Muscle layer of duodenum (tissue), 2 donors: ENCODE data around the gene HACL1.
"Not testable (repeated sequence)": the region's sequence is repeated elsewhere in the genome, so short reads cannot be mapped to it uniquely, and the experiment has no call there.

Source experiments
- H3K27ac ChIP-seq: one replicate; pipeline ENCODE4 v1.7.0; 2013; ENCODE audit warnings: mild to moderate bottlenecking, low read length
- H3K27me3 ChIP-seq: one replicate; pipeline ENCODE4 v1.7.0; 2013; ENCODE audit warnings: low read depth, mild to moderate bottlenecking, control low read depth, low read length
- H3K36me3 ChIP-seq, 2 donors: one replicate each; pipeline ENCODE4 v1.7.0; 2013; ENCODE audit warnings: low read length in 2 of 2, control low read depth in 1 of 2, mild to moderate bottlenecking in 1 of 2; ENCODE audit not compliant: insufficient read depth in 2 of 2, control insufficient read depth in 1 of 2
- H3K4me1 ChIP-seq, 2 donors: one replicate each; pipeline ENCODE4 v1.7.0; 2013; ENCODE audit warnings: low read length in 2 of 2, mild to moderate bottlenecking in 2 of 2, control low read depth in 1 of 2, moderate library complexity in 1 of 2; ENCODE audit not compliant: insufficient read depth in 2 of 2, control insufficient read depth in 1 of 2
- H3K4me3 ChIP-seq, 2 donors: one replicate each; pipeline ENCODE4 v1.7.0; 2013; ENCODE audit warnings: low read length in 2 of 2, low read depth in 1 of 2, mild to moderate bottlenecking in 1 of 2
- H3K9me3 ChIP-seq, 2 donors: one replicate each; pipeline ENCODE4 v1.7.0; 2013; ENCODE audit warnings: low read length in 2 of 2, control low read depth in 1 of 2, mild to moderate bottlenecking in 1 of 2; ENCODE audit not compliant: control insufficient read depth in 1 of 2
- donor health status: healthy.

HACL1 gene

GRCh38 chr3:15538345-15538744, 63.0 kb downstream of the HACL1 start:
- Histone ChIP-seq H3K27ac (no peak overlapping the region), H3K27me3 (no peaks in the 10 kb centered on the region), H3K36me3 (peaks cover 0 to 3% of the 10 kb centered on the region in 2 donors), H3K9me3 (no peaks in the 10 kb centered on the region), H3K4me1 (no peaks in the 10 kb centered on the region), H3K4me3 (no peak overlapping the region)

- H3K36me3 ChIP-seq: peaks cover 0 to 3% of the 10 kb centered on the region in 2 donors
- no peaks in the 10 kb centered on the region for H3K9me3 ChIP-seq
- H3K4me1 ChIP-seq: no peaks in the 10 kb centered on the region
- no peak overlapping the region for H3K27ac ChIP-seq
- H3K4me3 ChIP-seq: no peak overlapping the region
- no peaks in the 10 kb centered on the region for H3K27me3 ChIP-seq
These were observed 64.5 kb downstream of the HACL1 start for GRCh38 chr3:15536856-15537255.

- no peak overlapping the region for H3K4me3 ChIP-seq
- H3K27ac ChIP-seq: no peak overlapping the region
- H3K36me3 ChIP-seq: peaks cover 0 to 3% of the 10 kb centered on the region in 2 donors
- H3K9me3 ChIP-seq: no peaks in the 10 kb centered on the region
- H3K27me3 ChIP-seq: no peaks in the 10 kb centered on the region
- no peaks in the 10 kb centered on the region for H3K4me1 ChIP-seq
These were observed 65.6 kb downstream of the HACL1 start for GRCh38 chr3:15535732-15536131.

GRCh38 chr3:15532614-15533013, 68.8 kb downstream of the HACL1 start:
- H3K36me3 ChIP-seq, H3K4me3 ChIP-seq, H3K4me1 ChIP-seq, H3K27me3 ChIP-seq, H3K27ac ChIP-seq, H3K9me3 ChIP-seq: not testable (repeated sequence)

GRCh38 chr3:15531346-15531745, 70.0 kb downstream of the HACL1 start:
- Histone ChIP-seq H3K4me3 (no peak overlapping the region), H3K4me1 (no peaks in the 10 kb centered on the region), H3K27ac (no peak overlapping the region), H3K9me3 (no peaks in the 10 kb centered on the region), H3K36me3 (peaks cover 0 to 3% of the 10 kb centered on the region in 2 donors), H3K27me3 (no peaks in the 10 kb centered on the region)

- no peak overlapping the region for H3K27ac ChIP-seq
- no peaks in the 10 kb centered on the region for H3K27me3 ChIP-seq
- no peaks in the 10 kb centered on the region for H3K9me3 ChIP-seq
- H3K36me3 ChIP-seq: no peaks in the 10 kb centered on the region
- H3K4me3 ChIP-seq: no peak overlapping the region
- H3K4me1 ChIP-seq: no peaks in the 10 kb centered on the region
These were observed 72.4 kb downstream of the HACL1 start for GRCh38 chr3:15528854-15529537.

- Histone ChIP-seq H3K9me3 (no peaks in the 10 kb centered on the region), H3K4me3 (no peak overlapping the region)
These were observed 74.3 kb downstream of the HACL1 start for GRCh38 chr3:15527031-15527459.

GRCh38 chr3:15525790-15526189, 75.6 kb downstream of the HACL1 start:
- no peaks in the 10 kb centered on the region for H3K27me3 ChIP-seq
- H3K4me1 ChIP-seq: peaks cover 0 to 8% of the 10 kb centered on the region in 2 donors
- no peaks in the 10 kb centered on the region for H3K36me3 ChIP-seq
- H3K27ac ChIP-seq: no peak overlapping the region
- H3K4me3 ChIP-seq: no peak overlapping the region
- H3K9me3 ChIP-seq: no peaks in the 10 kb centered on the region

More at GRCh38 chr3:15527031-15527459, 74.3 kb downstream of the HACL1 start:
- no peak overlapping the region for H3K27ac ChIP-seq
- H3K36me3 ChIP-seq: no peaks in the 10 kb centered on the region
- H3K4me1 ChIP-seq: no peaks in the 10 kb centered on the region
- no peaks in the 10 kb centered on the region for H3K27me3 ChIP-seq

- Histone ChIP-seq H3K27ac (no peak overlapping the region), H3K4me3 (no peak overlapping the region), H3K27me3 (no peaks in the 10 kb centered on the region)
These were observed 77.5 kb downstream of the HACL1 start for GRCh38 chr3:15523660-15524417.

GRCh38 chr3:15522016-15522415, 79.4 kb downstream of the HACL1 start:
- no peak overlapping the region for H3K27ac ChIP-seq
- H3K36me3 ChIP-seq: no peaks in the 10 kb centered on the region
- H3K4me3 ChIP-seq: no peak overlapping the region
- H3K9me3 ChIP-seq: no peaks in the 10 kb centered on the region
- no peaks in the 10 kb centered on the region for H3K27me3 ChIP-seq
- H3K4me1 ChIP-seq: peaks cover 0 to 16% of the 10 kb centered on the region in 2 donors

More at GRCh38 chr3:15523660-15524417, 77.5 kb downstream of the HACL1 start:
- H3K9me3 ChIP-seq: no peaks in the 10 kb centered on the region
- peaks cover 0 to 16% of the 10 kb centered on the region in 2 donors for H3K4me1 ChIP-seq
- H3K36me3 ChIP-seq: no peaks in the 10 kb centered on the region

- no peak within 1 kb of the TSS for H3K27ac ChIP-seq
- H3K4me1 ChIP-seq: peaks cover 0 to 16% of the 10 kb centered on the region in 2 donors
- H3K9me3 ChIP-seq: no peaks in the 10 kb centered on the region
- peak within 1 kb of the TSS; percentile 11 to 19 for H3K4me3 ChIP-seq
- no peaks in the 10 kb centered on the region for H3K27me3 ChIP-seq
- H3K36me3 ChIP-seq: no peaks in the 10 kb centered on the region
These were observed 79.8 kb downstream of the HACL1 start, which contains the start of gene COLQ for GRCh38 chr3:15521573-15521965. Gene COLQ (minus strand): TSS chr3:15521706. CDS start chr3:15521625, 81 bp downstream.
